ENCODE data around the gene ASTN2. TPM values are rescaled to one million over a fixed set of nuclear protein-coding genes. Genes with fewer than 3 reads are reported as not detected.

Gene ASTN2
- polyA plus RNA-seq, 2 of the 4 experiments (the other 2 are of a cell fraction), result 5.8 to 11.6 TPM

- ChIA-PET POLR2A (no interaction called here), CTCF (no interaction called here)
Observed at GRCh38 chr9:116816484-116816883, 598.4 kb downstream of the ASTN2 start.

DNA sequence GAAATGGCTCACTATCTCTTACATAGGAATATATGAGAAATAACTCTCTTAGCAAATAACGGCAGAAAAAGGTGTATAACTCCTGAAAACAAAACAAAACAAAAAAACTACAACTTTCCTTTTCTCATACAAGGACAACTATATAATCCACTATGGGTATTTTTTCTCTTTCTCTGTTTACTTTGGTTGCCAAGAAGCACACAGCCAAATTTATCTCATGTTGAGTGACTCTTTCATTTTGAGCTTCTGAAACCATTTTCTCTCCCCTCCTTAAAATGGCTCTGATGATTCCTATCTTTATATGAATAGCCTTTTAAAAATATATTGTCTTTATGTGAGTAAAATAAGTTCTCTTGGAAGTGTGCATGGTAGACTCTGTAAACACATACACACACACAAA lies 599.0 kb downstream of the ASTN2 start:
- Histone ChIP-seq H3K9me3 (no peaks in the 10 kb centered on the region), H3K4me2 (no peak overlapping the region), H3K4me1 (no peaks in the 10 kb centered on the region), H3K4me3 (no peak overlapping the region), H3K27ac (no peak overlapping the region)
- no peak for DNase-seq (ENCODE audit: low read depth in 1 of 2, low spot score in 1 of 2)
- TF ChIP-seq FOXS1 (CRISPR knock-in tag; IDR thresholded peaks at IDR 0.05), result no peak
- ATAC-seq, result no peak
- no peak for FAIRE-seq
- ChIA-PET POLR2A (no interaction called here), CTCF (interaction anchor here (1.4 kb wide), 1 partner anchor 45 kb away, joined by 6 read pairs; no protein-coding TSS in a partner anchor)
- 0% methylated on average over 1 of the region's 1 CpG for WGBS (ENCODE audit: missing lambda C conversion rate)

More at GRCh38 chr9:116816484-116816883, 598.4 kb downstream of the ASTN2 start:
- FAIRE-seq, result no peak
- no peak overlapping the region for H3K4me3 ChIP-seq
- H3K9me3 ChIP-seq, result no peaks in the 10 kb centered on the region
- H3K4me1 ChIP-seq, result no peaks in the 10 kb centered on the region
- H3K27ac ChIP-seq, result no peak overlapping the region
- H3K4me2 ChIP-seq, result no peak overlapping the region
- WGBS (ENCODE audit: missing lambda C conversion rate), result 49% methylated on average over 2 of the region's 2 CpGs
- no peak for DNase-seq (ENCODE audit: low read depth in 1 of 2, low spot score in 1 of 2)
- ATAC-seq, result no peak
- TF ChIP-seq MAFK (IDR thresholded peaks at IDR 0.05; ENCODE audit: partially characterized antibody), result no peak
- TF ChIP-seq ZNF302 (CRISPR knock-in tag; IDR thresholded peaks at IDR 0.05), result no peak
- no peak for TF ChIP-seq KDM5A (IDR thresholded peaks at IDR 0.05)
- TF ChIP-seq MYC (IDR thresholded peaks at IDR 0.05; ENCODE audit: borderline replicate concordance, low read length), result no peak
- TF ChIP-seq HDAC2 (IDR thresholded peaks at IDR 0.05), result no peak
- no peak for TF ChIP-seq ZC3H11A (IDR thresholded peaks at IDR 0.05)
- TF ChIP-seq SREBF2 (IDR thresholded peaks at IDR 0.05), result no peak
- no peak for TF ChIP-seq ESRRA (IDR thresholded peaks at IDR 0.05; ENCODE audit: borderline replicate concordance, low read length)
- TF ChIP-seq, protein P1, sequence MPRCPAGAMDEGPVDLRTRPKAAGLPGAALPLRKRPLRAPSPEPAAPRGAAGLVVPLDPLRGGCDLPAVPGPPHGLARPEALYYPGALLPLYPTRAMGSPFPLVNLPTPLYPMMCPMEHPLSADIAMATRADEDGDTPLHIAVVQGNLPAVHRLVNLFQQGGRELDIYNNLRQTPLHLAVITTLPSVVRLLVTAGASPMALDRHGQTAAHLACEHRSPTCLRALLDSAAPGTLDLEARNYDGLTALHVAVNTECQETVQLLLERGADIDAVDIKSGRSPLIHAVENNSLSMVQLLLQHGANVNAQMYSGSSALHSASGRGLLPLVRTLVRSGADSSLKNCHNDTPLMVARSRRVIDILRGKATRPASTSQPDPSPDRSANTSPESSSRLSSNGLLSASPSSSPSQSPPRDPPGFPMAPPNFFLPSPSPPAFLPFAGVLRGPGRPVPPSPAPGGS (IDR thresholded peaks at IDR 0.05), result no peak
- TF ChIP-seq NFE2L2 (conservative IDR thresholded peaks at IDR 0.05; ENCODE audit: low read length), result no peak
- TF ChIP-seq, protein P2, sequence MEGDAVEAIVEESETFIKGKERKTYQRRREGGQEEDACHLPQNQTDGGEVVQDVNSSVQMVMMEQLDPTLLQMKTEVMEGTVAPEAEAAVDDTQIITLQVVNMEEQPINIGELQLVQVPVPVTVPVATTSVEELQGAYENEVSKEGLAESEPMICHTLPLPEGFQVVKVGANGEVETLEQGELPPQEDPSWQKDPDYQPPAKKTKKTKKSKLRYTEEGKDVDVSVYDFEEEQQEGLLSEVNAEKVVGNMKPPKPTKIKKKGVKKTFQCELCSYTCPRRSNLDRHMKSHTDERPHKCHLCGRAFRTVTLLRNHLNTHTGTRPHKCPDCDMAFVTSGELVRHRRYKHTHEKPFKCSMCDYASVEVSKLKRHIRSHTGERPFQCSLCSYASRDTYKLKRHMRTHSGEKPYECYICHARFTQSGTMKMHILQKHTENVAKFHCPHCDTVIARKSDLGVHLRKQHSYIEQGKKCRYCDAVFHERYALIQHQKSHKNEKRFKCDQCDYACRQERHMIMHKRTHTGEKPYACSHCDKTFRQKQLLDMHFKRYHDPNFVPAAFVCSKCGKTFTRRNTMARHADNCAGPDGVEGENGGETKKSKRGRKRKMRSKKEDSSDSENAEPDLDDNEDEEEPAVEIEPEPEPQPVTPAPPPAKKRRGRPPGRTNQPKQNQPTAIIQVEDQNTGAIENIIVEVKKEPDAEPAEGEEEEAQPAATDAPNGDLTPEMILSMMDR (IDR thresholded peaks at IDR 0.05), result no peak

DNA sequence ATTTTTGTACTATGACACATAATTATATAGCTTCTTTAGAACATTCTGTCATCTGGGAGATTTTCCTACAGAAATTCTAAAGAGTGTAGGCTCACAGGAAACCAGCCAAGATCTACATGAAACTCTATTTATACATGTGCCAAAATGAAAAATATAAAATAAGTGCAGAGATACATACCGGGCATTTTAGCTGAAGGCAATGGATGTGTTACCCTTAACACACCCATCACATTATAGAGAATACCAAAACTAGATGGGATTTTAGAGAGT lies 601.9 kb downstream of the ASTN2 start:
- H3K9me3 ChIP-seq, result no peaks in the 10 kb centered on the region
- ChIA-PET CTCF (interaction anchor here (0.9 to 1.0 kb wide), 2 partner anchors 36 to 42 kb away, joined by 3 read pairs; no protein-coding TSS in a partner anchor), POLR2A (no interaction called here)
- no peak overlapping the region for H3K27ac ChIP-seq
- no peaks in the 10 kb centered on the region for H3K4me1 ChIP-seq
- DNase-seq (ENCODE audit: low read depth in 1 of 2, low spot score in 1 of 2), result no peak
- TF ChIP-seq TFCP2L1 (CRISPR knock-in tag; IDR thresholded peaks at IDR 0.05) (no peak), FOSL2 (IDR thresholded peaks at IDR 0.05) (no peak), FOSL2 (CRISPR knock-in tag; IDR thresholded peaks at IDR 0.05) (no peak)
- no peak overlapping the region for H3K4me2 ChIP-seq
- no peak for FAIRE-seq
- no peak for ATAC-seq
- H3K4me3 ChIP-seq, result no peak overlapping the region
- 0% methylated on average over 1 of the region's 1 CpG for WGBS (ENCODE audit: missing lambda C conversion rate)

- FAIRE-seq, result no peak
- H3K4me1 ChIP-seq, result no peaks in the 10 kb centered on the region
- H3K27ac ChIP-seq, result no peak overlapping the region
- H3K4me3 ChIP-seq, result no peak overlapping the region
- H3K4me2 ChIP-seq, result no peak overlapping the region
- DNase-seq (ENCODE audit: low read depth in 1 of 2, low spot score in 1 of 2), result no peak
- TF ChIP-seq EP300 (IDR thresholded peaks at IDR 0.05) (no peak), ZC3H11A (IDR thresholded peaks at IDR 0.05) (no peak), GATA3 (IDR thresholded peaks at IDR 0.05; ENCODE audit: borderline replicate concordance) (no peak), BHLHE40 (IDR thresholded peaks at IDR 0.05; ENCODE audit: low read depth, low read length) (no peak), POLR2AphosphoS2 (conservative IDR thresholded peaks at IDR 0.05; ENCODE audit: low read length) (no peak), FOXS1 (CRISPR knock-in tag; IDR thresholded peaks at IDR 0.05) (no peak), NPAS2 (CRISPR knock-in tag; IDR thresholded peaks at IDR 0.05; ENCODE audit: borderline replicate concordance) (no peak), RCOR1 (IDR thresholded peaks at IDR 0.05; ENCODE audit: low read depth, low read length) (no peak), MAX (IDR thresholded peaks at IDR 0.05) (no peak)
- ATAC-seq, result no peak
- WGBS (ENCODE audit: missing lambda C conversion rate), result 11% methylated on average over 7 of the region's 7 CpGs
- ChIA-PET POLR2A (no interaction called here), CTCF (interaction anchor here (0.9 to 2.1 kb wide), 3 partner anchors 37 to 75 kb away, joined by 3 to 6 read pairs (median 3); no protein-coding TSS in a partner anchor)
- H3K9me3 ChIP-seq, result no peaks in the 10 kb centered on the region
Observed at GRCh38 chr9:116812231-116813030, 602.4 kb downstream of the ASTN2 start.
